A673 (cell line): ENCODE measurements around the gene KAZN. TPM values are rescaled to one million over a fixed set of nuclear protein-coding genes. Genes with fewer than 3 reads are reported as not detected.

Experiments used
- BruUV-seq: library from RNA; stranded (reverse); fragments of 400-500 nt; replicated peaks from 2 replicates; lab custom pipeline; 2021; lab: Mats Ljungman, UMichigan
- CTCF ChIA-PET: fragments of 300-600 bp; sonication (Branson Sonifier 250); formaldehyde crosslinking; loops from one replicate; lab custom pipeline; 2022; ENCODE audit warnings: antibody characterized with exemption; lab: Charles Lee
- POLR2A ChIA-PET: fragments of 300-600 bp; sonication (Branson Sonifier 250); formaldehyde crosslinking; loops from one replicate; lab custom pipeline; 2022; ENCODE audit warnings: antibody characterized with exemption; ENCODE audit not compliant: low non-redundant PET; lab: Charles Lee
- DNase-seq: peaks from one replicate; pipeline ENCODE4 v3.0.0-alpha.2; 2015; ENCODE audit warnings: low spot score
- H3K27ac ChIP-seq: fragments of 200-600 bp; sonication (generic); 2 replicates; pipeline ENCODE4 v1.5.1; 2016; ENCODE audit warnings: mixed run types, low read depth, mild to moderate bottlenecking, mixed read lengths, antibody characterized with exemption, low read length; ENCODE audit not compliant: poor library complexity, severe bottlenecking
- H3K27me3 ChIP-seq: fragments of 200-600 bp; sonication (generic); replicated peaks from 2 replicates; pipeline ENCODE4 v1.6.1; 2017; ENCODE audit warnings: mixed run types, low read depth, mild to moderate bottlenecking, mixed read lengths, antibody characterized with exemption, low read length; ENCODE audit not compliant: insufficient read depth, poor library complexity
- H3K36me3 ChIP-seq: fragments of 200-600 bp; sonication (generic); 2 replicates; pipeline ENCODE4 v1.6.1; 2016; ENCODE audit warnings: mixed run types, mild to moderate bottlenecking, mixed read lengths, antibody characterized with exemption, low read length; ENCODE audit not compliant: insufficient read depth, poor library complexity, severe bottlenecking
- H3K4me1 ChIP-seq: fragments of 200-600 bp; sonication (generic); 2 replicates; pipeline ENCODE4 v1.6.1; 2017; ENCODE audit warnings: mixed run types, mild to moderate bottlenecking, mixed read lengths, antibody characterized with exemption, low read length; ENCODE audit not compliant: insufficient read depth, poor library complexity, severe bottlenecking
- H3K4me3 ChIP-seq: fragments of 200-600 bp; sonication (generic); 2 replicates; pipeline ENCODE4 v1.5.1; 2016; ENCODE audit warnings: low read depth, mixed run types, mild to moderate bottlenecking, mixed read lengths, low read length; ENCODE audit not compliant: poor library complexity, severe bottlenecking
- H3K9me3 ChIP-seq: fragments of 200-600 bp; sonication (generic); 2 replicates; pipeline ENCODE4 v1.6.1; 2016; ENCODE audit warnings: mixed run types, low read depth, mild to moderate bottlenecking, mixed read lengths, antibody characterized with exemption, low read length; ENCODE audit not compliant: poor library complexity, severe bottlenecking
- CTCF ChIP-seq: fragments of 300-800, 200-600 bp; sonication (generic); conservative IDR thresholded peaks from 2 replicates; pipeline ENCODE4 v1.5.1; 2017; ENCODE audit warnings: low read depth, mild to moderate bottlenecking, antibody characterized with exemption, low read length, moderate library complexity, mixed read lengths
- EZH2 ChIP-seq: fragments of 200-600 bp; sonication (generic); IDR thresholded peaks from 2 replicates; pipeline ENCODE4 v1.6.1; 2017; ENCODE audit warnings: borderline replicate concordance, low read depth, mild to moderate bottlenecking, mixed read lengths, antibody characterized with exemption, low read length; ENCODE audit not compliant: poor library complexity, severe bottlenecking
- intact Hi-C: fragments of 100-400 bp; cut with micrococcal nuclease; formaldehyde crosslinking; loops from one replicate; pipeline ENCODE4 v1.10.0; 2022; ENCODE audit not compliant: unreplicated experiment
- total RNA-seq: library from RNA; stranded (reverse); gene quantifications from 2 replicates; pipeline ENCODE4 v1.2.3, GENCODE V29; 2021

Gene KAZN
- total RNA-seq, 1 experiment from 2014 or later = 8.0 TPM

GRCh38 chr1:14806772-14807171 lies 208.3 kb downstream of the KAZN start:
- Histone ChIP-seq H3K27me3 (no peaks in the 10 kb centered on the region), H3K4me1 (no peaks in the 10 kb centered on the region), H3K36me3 (no peaks in the 10 kb centered on the region), H3K27ac (no peak overlapping the region), H3K9me3 (peaks cover 10% of the 10 kb centered on the region), H3K4me3 (no peak overlapping the region)
- DNase-seq = no peak
- ChIA-PET CTCF (no interaction called here), POLR2A (no interaction called here)
- intact Hi-C loops = no loop called here
- no peak for TF ChIP-seq EZH2
- no peak for TF ChIP-seq CTCF
- BruUV-seq = no TSS peak

- BruUV-seq = no TSS peak
Measured at GRCh38 chr1:14808768-14809167, 210.3 kb downstream of the KAZN start.

GRCh38 chr1:14809191-14809981 lies 210.9 kb downstream of the KAZN start:
- H3K27me3 ChIP-seq = no peaks in the 10 kb centered on the region
- ChIA-PET POLR2A (no interaction called here), CTCF (no interaction called here)
- DNase-seq = no peak
- H3K36me3 ChIP-seq = no peaks in the 10 kb centered on the region
- H3K4me3 ChIP-seq = no peak overlapping the region
- intact Hi-C loops = no loop called here
- H3K4me1 ChIP-seq = no peaks in the 10 kb centered on the region
- no TSS peak for BruUV-seq
- TF ChIP-seq EZH2 (no peak), CTCF (no peak)
- H3K9me3 ChIP-seq = peaks cover 10% of the 10 kb centered on the region
- H3K27ac ChIP-seq = no peak overlapping the region

More at GRCh38 chr1:14808768-14809167, 210.3 kb downstream of the KAZN start:
- H3K4me3 ChIP-seq = no peak overlapping the region
- CTCF ChIA-PET = no interaction called here
- H3K27me3 ChIP-seq = no peaks in the 10 kb centered on the region
- intact Hi-C loops = no loop called here
- H3K36me3 ChIP-seq = no peaks in the 10 kb centered on the region
- H3K9me3 ChIP-seq = peaks cover 10% of the 10 kb centered on the region
- POLR2A ChIA-PET = interaction anchor here (0.5 kb wide), 1 partner anchor 371 kb away, joined by 7 read pairs; no protein-coding TSS in a partner anchor
- no peak for TF ChIP-seq EZH2
- no peak for TF ChIP-seq CTCF
- H3K4me1 ChIP-seq = no peaks in the 10 kb centered on the region
- H3K27ac ChIP-seq = no peak overlapping the region
- DNase-seq = no peak
